GM06990 (cell line): ENCODE data around the gene WNT5A.

ENCODE experiments used
- DNase-seq: peaks from one replicate; pipeline ENCODE4 v3.0.0-alpha.2; 2011; ENCODE audit not compliant: insufficient read length; ENCODE audit errors: extremely low read depth
- H3K27me3 ChIP-seq: replicated peaks from 2 replicates; pipeline ENCODE4 v1.6.0; 2011; ENCODE audit warnings: low read length; ENCODE audit not compliant: control insufficient read depth, insufficient read depth
- H3K36me3 ChIP-seq: 2 replicates; pipeline ENCODE4 v1.5.1; 2011; ENCODE audit warnings: low read length; ENCODE audit not compliant: control insufficient read depth, insufficient read depth
- H3K4me3 ChIP-seq: replicated peaks from 2 replicates; pipeline ENCODE4 v1.5.1; 2011; ENCODE audit warnings: low read depth, mild to moderate bottlenecking, control low read depth, low read length
- TF ChIP-seq, protein P1 (sequence below): IDR thresholded peaks from 2 replicates; pipeline ENCODE4 v1.5.1; 2011; ENCODE audit warnings: low read length, control low read depth, mild to moderate bottlenecking, inconsistent platforms; ENCODE audit not compliant: insufficient read depth, poor library complexity, severe bottlenecking

Gene WNT5A

GRCh38 chr3:55486857-55487380 is at the start of gene WNT5A:
TSS of gene WNT5A (minus strand) at chr3:55487306. CDS start at chr3:55486985, 321 bp downstream.
- Histone ChIP-seq H3K27me3 (peaks cover 1% of the 10 kb centered on the region), H3K4me3 (peak within 1 kb of the TSS; percentile 74), H3K36me3 (no peaks in the 10 kb centered on the region)
- TF ChIP-seq, protein P1, sequence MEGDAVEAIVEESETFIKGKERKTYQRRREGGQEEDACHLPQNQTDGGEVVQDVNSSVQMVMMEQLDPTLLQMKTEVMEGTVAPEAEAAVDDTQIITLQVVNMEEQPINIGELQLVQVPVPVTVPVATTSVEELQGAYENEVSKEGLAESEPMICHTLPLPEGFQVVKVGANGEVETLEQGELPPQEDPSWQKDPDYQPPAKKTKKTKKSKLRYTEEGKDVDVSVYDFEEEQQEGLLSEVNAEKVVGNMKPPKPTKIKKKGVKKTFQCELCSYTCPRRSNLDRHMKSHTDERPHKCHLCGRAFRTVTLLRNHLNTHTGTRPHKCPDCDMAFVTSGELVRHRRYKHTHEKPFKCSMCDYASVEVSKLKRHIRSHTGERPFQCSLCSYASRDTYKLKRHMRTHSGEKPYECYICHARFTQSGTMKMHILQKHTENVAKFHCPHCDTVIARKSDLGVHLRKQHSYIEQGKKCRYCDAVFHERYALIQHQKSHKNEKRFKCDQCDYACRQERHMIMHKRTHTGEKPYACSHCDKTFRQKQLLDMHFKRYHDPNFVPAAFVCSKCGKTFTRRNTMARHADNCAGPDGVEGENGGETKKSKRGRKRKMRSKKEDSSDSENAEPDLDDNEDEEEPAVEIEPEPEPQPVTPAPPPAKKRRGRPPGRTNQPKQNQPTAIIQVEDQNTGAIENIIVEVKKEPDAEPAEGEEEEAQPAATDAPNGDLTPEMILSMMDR = no peak
- peak; percentile 42 for DNase-seq

DNA sequence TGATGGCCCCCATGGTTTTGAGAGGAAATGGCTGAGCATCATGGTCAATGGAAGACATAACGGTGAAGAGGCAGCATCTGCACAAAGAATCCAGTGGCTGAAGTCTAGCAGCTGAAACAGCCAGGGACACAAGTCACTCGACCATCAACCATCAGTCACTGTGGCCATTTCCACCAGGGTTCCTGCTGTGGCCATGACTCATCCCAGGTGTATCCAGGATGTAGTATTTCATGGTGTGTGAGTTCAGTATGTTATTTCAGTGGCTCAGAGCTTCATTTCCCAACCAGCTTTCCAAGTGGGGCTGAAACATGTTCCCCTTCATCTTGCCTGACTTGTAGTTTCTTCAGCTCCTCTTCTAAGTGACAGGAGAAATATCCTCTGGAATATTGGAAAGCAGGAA is 47.8 kb upstream of the WNT5A start:
- no peak for DNase-seq
- Histone ChIP-seq H3K4me3 (no peak overlapping the region), H3K27me3 (no peaks in the 10 kb centered on the region), H3K36me3 (no peaks in the 10 kb centered on the region)
- TF ChIP-seq, protein P1 = no peak

DNA sequence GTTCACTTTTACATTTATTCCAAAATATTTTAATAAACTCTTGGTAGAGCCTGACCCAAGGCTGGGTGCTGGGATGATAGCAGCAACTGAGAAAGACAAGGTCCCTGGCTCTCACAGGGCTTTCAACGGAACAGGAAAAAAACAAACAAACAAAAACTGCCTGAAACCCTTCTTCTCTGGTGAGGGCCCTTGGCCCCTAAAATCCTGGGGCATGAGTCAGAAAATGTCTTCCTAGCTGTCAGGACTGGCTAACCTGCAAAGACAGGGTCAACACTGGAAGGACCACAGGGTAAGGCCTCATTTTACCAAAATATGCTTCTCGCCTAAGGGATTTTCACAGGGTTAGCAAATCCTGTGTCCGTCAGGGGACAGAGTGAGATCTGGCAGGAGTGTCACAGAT is 45.7 kb upstream of the WNT5A start:
- TF ChIP-seq, protein P1 = no peak
- Histone ChIP-seq H3K4me3 (no peak overlapping the region), H3K27me3 (no peaks in the 10 kb centered on the region), H3K36me3 (no peaks in the 10 kb centered on the region)
- no peak for DNase-seq

DNA sequence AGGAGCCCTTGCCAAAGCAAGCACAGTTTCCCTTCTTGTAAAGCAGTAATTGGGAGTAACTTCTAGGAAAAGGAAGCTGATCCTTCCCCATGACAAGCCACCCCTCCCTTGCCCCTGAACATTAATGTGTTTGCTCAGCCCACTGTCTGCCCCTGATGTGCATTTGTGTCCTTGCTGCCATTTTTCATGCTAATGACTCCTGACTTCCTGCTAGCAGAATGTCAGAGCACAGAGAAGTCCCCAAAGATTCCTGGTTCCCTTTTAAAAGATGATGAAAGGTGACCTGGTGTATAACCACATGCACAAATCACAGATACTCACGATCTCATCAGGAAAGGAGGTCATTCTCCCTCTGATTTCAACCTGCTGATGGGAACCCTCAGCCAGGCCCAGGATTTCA is 44.2 kb upstream of the WNT5A start:
- DNase-seq = no peak
- no peaks in the 10 kb centered on the region for H3K27me3 ChIP-seq
- no peaks in the 10 kb centered on the region for H3K36me3 ChIP-seq
- H3K4me3 ChIP-seq = no peak overlapping the region
- TF ChIP-seq, protein P1 = no peak

- TF ChIP-seq, protein P1 = no peak
- Histone ChIP-seq H3K27me3 (no peaks in the 10 kb centered on the region), H3K4me3 (no peak overlapping the region), H3K36me3 (no peaks in the 10 kb centered on the region)
- DNase-seq = no peak
These were observed 40.3 kb upstream of the WNT5A start for GRCh38 chr3:55527361-55527760.
